Measurements from ENCODE around the gene NMU.

DNA sequence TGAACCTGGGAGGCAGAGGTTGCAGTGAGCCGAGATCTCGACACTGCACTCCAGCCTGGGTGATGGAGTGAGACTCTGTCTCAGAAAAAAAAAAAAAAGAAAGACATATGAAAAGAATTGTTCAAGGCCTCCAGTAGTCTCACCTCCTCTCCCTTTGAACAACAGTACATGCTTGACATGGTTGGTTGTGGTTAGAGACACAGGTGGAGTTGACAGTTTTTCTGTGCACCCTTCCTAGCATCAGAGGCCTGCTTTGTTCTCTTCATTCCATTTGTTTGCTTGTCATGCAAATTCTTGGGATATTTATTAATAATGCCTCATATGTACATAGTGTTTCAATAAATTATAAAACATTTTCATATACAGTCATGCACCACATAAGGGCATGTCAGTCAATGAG, 25.7 kb downstream of the NMU start:
- no peak for TF ChIP-seq CTCF (IDR thresholded peaks at IDR 0.05)
- no peak for TF ChIP-seq POLR2AphosphoS5 (IDR thresholded peaks at IDR 0.05)
